Measurements from ENCODE around the gene TCF19. TPM values are rescaled to one million over a fixed set of nuclear protein-coding genes. Genes with fewer than 3 reads are reported as not detected.

The TCF19 gene
- total RNA-seq, 1 experiment from 2014 or later, result 39.1 TPM

- TF ChIP-seq, protein P1, sequence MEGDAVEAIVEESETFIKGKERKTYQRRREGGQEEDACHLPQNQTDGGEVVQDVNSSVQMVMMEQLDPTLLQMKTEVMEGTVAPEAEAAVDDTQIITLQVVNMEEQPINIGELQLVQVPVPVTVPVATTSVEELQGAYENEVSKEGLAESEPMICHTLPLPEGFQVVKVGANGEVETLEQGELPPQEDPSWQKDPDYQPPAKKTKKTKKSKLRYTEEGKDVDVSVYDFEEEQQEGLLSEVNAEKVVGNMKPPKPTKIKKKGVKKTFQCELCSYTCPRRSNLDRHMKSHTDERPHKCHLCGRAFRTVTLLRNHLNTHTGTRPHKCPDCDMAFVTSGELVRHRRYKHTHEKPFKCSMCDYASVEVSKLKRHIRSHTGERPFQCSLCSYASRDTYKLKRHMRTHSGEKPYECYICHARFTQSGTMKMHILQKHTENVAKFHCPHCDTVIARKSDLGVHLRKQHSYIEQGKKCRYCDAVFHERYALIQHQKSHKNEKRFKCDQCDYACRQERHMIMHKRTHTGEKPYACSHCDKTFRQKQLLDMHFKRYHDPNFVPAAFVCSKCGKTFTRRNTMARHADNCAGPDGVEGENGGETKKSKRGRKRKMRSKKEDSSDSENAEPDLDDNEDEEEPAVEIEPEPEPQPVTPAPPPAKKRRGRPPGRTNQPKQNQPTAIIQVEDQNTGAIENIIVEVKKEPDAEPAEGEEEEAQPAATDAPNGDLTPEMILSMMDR (conservative IDR thresholded peaks at IDR 0.05; ENCODE audit: low read depth, low read length), result no peak
- no peak for TF ChIP-seq EZH2 (IDR thresholded peaks at IDR 0.05; ENCODE audit: borderline replicate concordance, low read depth, low read length, poor library complexity, severe bottlenecking)
- CTCF ChIA-PET, result no interaction called here
- POLR2A ChIA-PET (ENCODE audit: low non-redundant PET), result no interaction called here
- intact Hi-C loops (cut with micrococcal nuclease; ENCODE audit: unreplicated experiment), result no loop called here
- Histone ChIP-seq H3K4me1 (ENCODE audit: insufficient read depth, low read length, poor library complexity, severe bottlenecking) (no peaks in the 10 kb centered on the region), H3K27ac (ENCODE audit: low read depth, low read length, poor library complexity, severe bottlenecking) (no peak overlapping the region), H3K36me3 (ENCODE audit: insufficient read depth, low read length, poor library complexity, severe bottlenecking) (peaks cover 18% of the 10 kb centered on the region), H3K4me3 (ENCODE audit: low read depth, low read length, poor library complexity, severe bottlenecking) (no peak overlapping the region), H3K9me3 (ENCODE audit: low read depth, low read length, poor library complexity, severe bottlenecking) (no peaks in the 10 kb centered on the region), H3K27me3 (replicated peaks; ENCODE audit: insufficient read depth, low read depth, low read length, poor library complexity) (no peaks in the 10 kb centered on the region)
- BruUV-seq (replicated peaks), result no TSS peak
- no peak for DNase-seq (ENCODE audit: low spot score)
Observed at GRCh38 chr6:31144296-31144969, 14.0 kb upstream of the TCF19 start.

GRCh38 chr6:31144970-31145340, 13.4 kb upstream of the TCF19 start:
- Histone ChIP-seq H3K27ac (ENCODE audit: low read depth, low read length, poor library complexity, severe bottlenecking) (no peak overlapping the region), H3K27me3 (replicated peaks; ENCODE audit: insufficient read depth, low read depth, low read length, poor library complexity) (no peaks in the 10 kb centered on the region), H3K4me3 (ENCODE audit: low read depth, low read length, poor library complexity, severe bottlenecking) (no peak overlapping the region), H3K9me3 (ENCODE audit: low read depth, low read length, poor library complexity, severe bottlenecking) (no peaks in the 10 kb centered on the region), H3K36me3 (ENCODE audit: insufficient read depth, low read length, poor library complexity, severe bottlenecking) (peaks cover 18% of the 10 kb centered on the region), H3K4me1 (ENCODE audit: insufficient read depth, low read length, poor library complexity, severe bottlenecking) (no peaks in the 10 kb centered on the region)
- POLR2A ChIA-PET (ENCODE audit: low non-redundant PET), result no interaction called here
- DNase-seq (ENCODE audit: low spot score), result no peak
- intact Hi-C loops (cut with micrococcal nuclease; ENCODE audit: unreplicated experiment), result no loop called here
- BruUV-seq (replicated peaks), result no TSS peak
- TF ChIP-seq EZH2 (IDR thresholded peaks at IDR 0.05; ENCODE audit: borderline replicate concordance, low read depth, low read length, poor library complexity, severe bottlenecking), result no peak
- TF ChIP-seq, protein P1 (conservative IDR thresholded peaks at IDR 0.05; ENCODE audit: low read depth, low read length), result no peak
- CTCF ChIA-PET, result no interaction called here

DNA sequence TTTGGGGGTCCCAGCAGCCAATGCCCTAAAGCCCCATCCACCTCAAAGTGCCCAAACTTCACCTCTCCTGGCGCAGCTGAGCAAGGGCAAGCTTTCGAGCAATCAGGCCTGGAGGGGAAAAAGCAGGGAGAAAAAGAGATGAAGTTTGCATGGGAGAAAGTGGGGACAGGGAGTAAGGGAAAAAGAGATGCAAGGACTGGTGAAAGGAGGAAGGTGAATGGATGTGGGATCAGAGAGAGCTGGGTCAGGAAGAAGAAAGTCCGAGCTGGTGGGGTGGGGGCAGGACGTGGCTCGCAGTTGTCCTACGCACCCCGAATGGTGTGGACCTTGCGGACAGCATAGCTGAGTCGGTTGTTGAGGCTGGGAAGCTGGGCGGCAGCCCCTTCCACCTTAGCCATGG, 13.0 kb upstream of the TCF19 start:
- intact Hi-C loops (cut with micrococcal nuclease; ENCODE audit: unreplicated experiment), result no loop called here
- Histone ChIP-seq H3K9me3 (ENCODE audit: low read depth, low read length, poor library complexity, severe bottlenecking) (no peaks in the 10 kb centered on the region), H3K4me3 (ENCODE audit: low read depth, low read length, poor library complexity, severe bottlenecking) (no peak overlapping the region), H3K27ac (ENCODE audit: low read depth, low read length, poor library complexity, severe bottlenecking) (no peak overlapping the region), H3K36me3 (ENCODE audit: insufficient read depth, low read length, poor library complexity, severe bottlenecking) (peaks cover 18% of the 10 kb centered on the region), H3K4me1 (ENCODE audit: insufficient read depth, low read length, poor library complexity, severe bottlenecking) (no peaks in the 10 kb centered on the region), H3K27me3 (replicated peaks; ENCODE audit: insufficient read depth, low read depth, low read length, poor library complexity) (no peaks in the 10 kb centered on the region)
- CTCF ChIA-PET, result no interaction called here
- BruUV-seq (replicated peaks), result no TSS peak
- no peak for DNase-seq (ENCODE audit: low spot score)
- TF ChIP-seq EZH2 (IDR thresholded peaks at IDR 0.05; ENCODE audit: borderline replicate concordance, low read depth, low read length, poor library complexity, severe bottlenecking), result no peak
- TF ChIP-seq, protein P1 (conservative IDR thresholded peaks at IDR 0.05; ENCODE audit: low read depth, low read length), result no peak
- POLR2A ChIA-PET (ENCODE audit: low non-redundant PET), result interaction anchor here (0.6 kb wide), 1 partner anchor 254 kb away, joined by 3 read pairs; no protein-coding TSS in a partner anchor

Data from A673 (cell line).